Nucleus accumbens (tissue), 56 donors: ENCODE data around the gene NPIPA3.
"Not testable (repeated sequence)": the region's sequence is repeated elsewhere in the genome, so short reads cannot be mapped to it uniquely, and the experiment has no call there.

Experiments used
- DNase-seq, 56 donors: peaks; one replicate each; lab custom pipeline; 2025; lab: John Stamatoyannopoulos, UW

NPIPA3 gene

GRCh38 chr16:14741794-14742193, 38.6 kb downstream of the NPIPA3 start:
- DNase-seq: not testable (repeated sequence)

GRCh38 chr16:14742273-14743128, 39.3 kb downstream of the NPIPA3 start, which contains the start of gene NPIPA2:
TSS of gene NPIPA2 (plus strand) at chr16:14742533. CDS start at chr16:14748066, 5,533 bp downstream.
- DNase-seq: not testable (repeated sequence)

- DNase-seq: not testable (repeated sequence)
Observed at GRCh38 chr16:14773654-14774053, 70.4 kb downstream of the NPIPA3 start.

- not testable (repeated sequence) for DNase-seq
Observed at GRCh38 chr16:14775624-14776023, 72.4 kb downstream of the NPIPA3 start.
